ENCODE measurements around the gene BCKDHA. TPM values are rescaled to one million over a fixed set of nuclear protein-coding genes. Genes with fewer than 3 reads are reported as not detected.

Gene BCKDHA
- total and polyA plus RNA-seq, 9 of the 15 experiments (the other 6 are each of a cell fraction or from before 2014, with no cell fraction given): 4.5 to 52.5 (median 14.1) TPM

GRCh38 chr19:41350735-41351338 lies 46.8 kb upstream of the BCKDHA start (continued):
- TF ChIP-seq ARID3B (CRISPR knock-in tag; IDR thresholded peaks at IDR 0.05; ENCODE audit: borderline replicate concordance) (no peak), ZKSCAN8 (CRISPR knock-in tag; IDR thresholded peaks at IDR 0.05) (no peak), ZFP91 (CRISPR knock-in tag; IDR thresholded peaks at IDR 0.05) (peak; percentile 91), BCLAF1 (IDR thresholded peaks at IDR 0.05; ENCODE audit: borderline replicate concordance in 1 of 2, control insufficient read depth in 1 of 2, low read depth in 2 of 2, low read length in 1 of 2) (no peak), FOXM1 (IDR thresholded peaks at IDR 0.05; ENCODE audit: low read depth) (no peak), FOXM1 (CRISPR knock-in tag; IDR thresholded peaks at IDR 0.05; ENCODE audit: low read depth) (no peak), KDM1A (IDR thresholded peaks at IDR 0.05) (peak; percentile 41 to 53; a peak in 2 of 4 replicates), IRF2 (CRISPR knock-in tag; IDR thresholded peaks at IDR 0.05) (no peak), TFE3 (CRISPR knock-in tag; IDR thresholded peaks at IDR 0.05) (no peak), ZNF644 (tag; IDR thresholded peaks at IDR 0.05; ENCODE audit: low read depth) (no peak), ZNF146 (CRISPR knock-in tag; IDR thresholded peaks at IDR 0.05; ENCODE audit: unreplicated experiment) (no peak), ZNF143 (CRISPR knock-in tag; IDR thresholded peaks at IDR 0.05) (no peak), GTF2E2 (tag; IDR thresholded peaks at IDR 0.05) (no peak), ARNT (IDR thresholded peaks at IDR 0.05) (peak; percentile 36 to 68; a peak in 1 of 4 replicates), NR1H2 (CRISPR knock-in tag; IDR thresholded peaks at IDR 0.05) (no peak), SMARCC2 (IDR thresholded peaks at IDR 0.05; ENCODE audit: low read depth) (no peak), BDP1 (IDR thresholded peaks at IDR 0.05; ENCODE audit: insufficient read depth, insufficient read length) (no peak), RBM25 (IDR thresholded peaks at IDR 0.05; ENCODE audit: low read depth, low read length, severe bottlenecking) (no peak), KLF13 (tag; IDR thresholded peaks at IDR 0.05; ENCODE audit: borderline replicate concordance, low read depth) (no peak), DMBX1 (CRISPR knock-in tag; IDR thresholded peaks at IDR 0.05; ENCODE audit: borderline replicate concordance) (no peak)

All from K562 (cell line).